Activated naive CD4-positive, alpha-beta T cell (primary cell): Measurements from ENCODE around the gene RTL1.

Experiments
- DNase-seq, 4 experiments: peaks; one replicate each; lab custom pipeline; 2025; lab: John Stamatoyannopoulos, UW

Gene RTL1

GRCh38 chr14:100834082-100834793 is 69.3 kb downstream of the RTL1 start:
- no peak for DNase-seq

DNA sequence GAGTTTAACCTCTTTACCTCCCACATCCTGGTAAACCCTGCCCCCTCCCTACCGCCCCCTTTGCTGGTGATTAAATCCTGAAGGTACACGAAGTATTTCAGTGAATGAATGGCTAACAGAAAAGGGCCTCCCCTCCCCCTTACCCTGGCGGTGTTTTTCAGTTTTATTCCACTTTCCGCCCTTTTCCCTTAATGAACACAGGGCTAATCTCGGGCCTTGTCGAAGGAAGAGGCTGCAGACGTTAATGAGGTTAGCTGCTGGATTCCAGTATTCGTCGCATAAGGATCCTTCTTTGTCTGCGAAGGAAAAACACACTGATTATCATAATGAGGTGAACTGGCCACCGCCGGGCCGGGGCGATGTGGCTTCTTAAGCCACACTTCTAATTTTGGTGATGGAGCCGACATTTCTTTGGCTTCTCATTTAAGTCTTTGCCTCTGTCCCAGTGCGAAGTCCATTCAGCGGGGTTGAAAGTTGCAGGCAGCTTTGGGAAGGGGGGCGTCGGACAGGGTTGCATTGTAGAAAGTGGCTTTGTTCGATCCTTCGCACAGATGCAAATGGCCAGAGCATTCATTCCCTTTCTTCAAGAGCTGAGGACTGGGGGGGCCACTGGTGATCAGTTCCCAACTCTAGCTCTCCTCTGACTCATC is 71.1 kb downstream of the RTL1 start:
- no peak for DNase-seq

DNA sequence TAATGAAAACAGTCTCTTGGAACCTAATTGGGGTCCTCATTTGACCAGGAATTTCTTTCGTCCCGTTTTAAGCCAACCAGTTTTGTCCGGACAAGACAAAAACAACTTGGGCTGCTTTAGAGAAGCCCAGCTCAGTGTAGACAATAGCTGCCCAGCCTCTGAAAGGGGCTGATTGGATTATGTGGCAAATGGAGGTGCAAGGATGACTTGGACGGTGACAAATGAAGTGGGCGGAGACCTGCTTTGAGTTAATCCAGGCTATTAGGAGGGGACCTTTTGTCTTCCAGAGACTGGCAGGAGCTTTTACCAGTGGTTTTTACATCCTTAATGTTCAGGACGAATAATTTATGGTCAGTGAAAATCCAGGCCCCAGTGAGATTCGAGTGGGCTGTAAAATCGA is 72.8 kb downstream of the RTL1 start:
- no peak for DNase-seq
